Panc1 (cell line): ENCODE measurements around the gene EFNA5. TPM values are rescaled to one million over a fixed set of nuclear protein-coding genes. Genes with fewer than 3 reads are reported as not detected.
A peak's percentile ranks its signal among the peaks of the same experiment; 100 is the strongest.

Experiments used
- ATAC-seq: fragments of 200-7000 bp; cut with Tn5 transposase; 2 replicates; pipeline ENCODE4 v1.9.1; 2020; ENCODE audit warnings: mild to moderate bottlenecking, moderate library complexity
- BruUV-seq: library from RNA; stranded (reverse); fragments of 400-500 nt; replicated peaks from 2 replicates; lab custom pipeline; 2021; lab: Mats Ljungman, UMichigan
- CTCF ChIA-PET: fragments of 300-600 bp; sonication (Branson Sonifier 250); formaldehyde crosslinking; loops from one replicate; lab custom pipeline; 2022; ENCODE audit warnings: antibody characterized with exemption; lab: Charles Lee
- POLR2A ChIA-PET: fragments of 300-600 bp; sonication (Branson Sonifier 250); formaldehyde crosslinking; loops from one replicate; lab custom pipeline; 2022; ENCODE audit warnings: antibody characterized with exemption; lab: Charles Lee
- DNase-seq: peaks from one replicate; pipeline ENCODE4 v3.0.0-alpha.2; 2010; ENCODE audit warnings: low read depth, low spot score
- H3K27ac ChIP-seq: 2 replicates; pipeline ENCODE4 v1.5.1; 2011; ENCODE audit warnings: mild to moderate bottlenecking, low read length, inconsistent platforms
- H3K27me3 ChIP-seq: fragments of 200-500 bp; sonication (Bioruptor generic); 2 replicates; pipeline ENCODE4 v1.6.0; 2014; ENCODE audit warnings: low read length, inconsistent platforms; ENCODE audit not compliant: control insufficient read depth, insufficient read depth
- H3K36me3 ChIP-seq: fragments of 200-500 bp; sonication (Bioruptor generic); 2 replicates; pipeline ENCODE4 v1.5.1; 2014; ENCODE audit warnings: inconsistent platforms, mild to moderate bottlenecking, low read length, moderate library complexity; ENCODE audit not compliant: control insufficient read depth, insufficient read depth
- H3K4me1 ChIP-seq: 2 replicates; pipeline ENCODE4 v1.5.1; 2011; ENCODE audit warnings: inconsistent platforms, mild to moderate bottlenecking, low read length, moderate library complexity; ENCODE audit not compliant: control insufficient read depth, insufficient read depth
- H3K4me3 ChIP-seq, 2 experiments: 2 replicates each; pipeline ENCODE4 v1.5.1; 2011 to 2012; ENCODE audit warnings: low read depth in 2 of 2, low read length in 2 of 2, mild to moderate bottlenecking in 2 of 2, inconsistent platforms in 1 of 2, moderate library complexity in 1 of 2
- H3K9me3 ChIP-seq: fragments of 200-500 bp; sonication (Bioruptor generic); 2 replicates; pipeline ENCODE4 v1.5.1; 2014; ENCODE audit warnings: low read depth, mild to moderate bottlenecking, inconsistent platforms, low read length, moderate library complexity; ENCODE audit not compliant: control insufficient read depth, insufficient read depth
- POLR2AphosphoS5 ChIP-seq: IDR thresholded peaks from 2 replicates; pipeline ENCODE4 v1.6.1; 2012; ENCODE audit warnings: mild to moderate bottlenecking, low read depth, low read length, moderate library complexity
- SIN3A ChIP-seq: IDR thresholded peaks from 2 replicates; pipeline ENCODE4 v1.6.1; 2012; ENCODE audit warnings: low read depth, mild to moderate bottlenecking, low read length, moderate library complexity, borderline replicate concordance; ENCODE audit not compliant: insufficient read depth
- TCF7L2 ChIP-seq: IDR thresholded peaks from 2 replicates; pipeline ENCODE4 v1.6.1; 2011; ENCODE audit warnings: mild to moderate bottlenecking, low read depth, low read length, inconsistent platforms
- in situ Hi-C: cut with HindIII; loops from 2 replicates; pipeline ENCODE4 v1.10.0; 2016; ENCODE audit warnings: low sequenced_read_pairs, low pct_unique_long_range_greater_than_20kb
- intact Hi-C: fragments of 100-400 bp; cut with micrococcal nuclease; formaldehyde crosslinking; loops from one replicate; pipeline ENCODE4 v1.10.0; 2022; ENCODE audit not compliant: unreplicated experiment
- total RNA-seq: library from RNA; stranded (reverse); gene quantifications from one replicate; pipeline ENCODE4 v1.2.1, GENCODE V29; 2021; ENCODE audit not compliant: unreplicated experiment
- TF ChIP-seq, protein P1 (sequence below): fragments of 450-650 bp; IDR thresholded peaks from 2 replicates; pipeline ENCODE4 v1.5.1; 2017; ENCODE audit warnings: mild to moderate bottlenecking
- TF ChIP-seq, protein P2 (sequence below), 2 experiments: IDR thresholded peaks; 2 replicates each; pipeline ENCODE4 v1.6.1; 2011 to 2012; ENCODE audit warnings: low read depth in 2 of 2, control low read depth in 1 of 2, low read length in 1 of 2, mild to moderate bottlenecking in 1 of 2, moderate library complexity in 1 of 2; ENCODE audit not compliant: insufficient read depth in 1 of 2

The EFNA5 gene
- total RNA-seq, 1 experiment from 2014 or later: 30.5 TPM

DNA sequence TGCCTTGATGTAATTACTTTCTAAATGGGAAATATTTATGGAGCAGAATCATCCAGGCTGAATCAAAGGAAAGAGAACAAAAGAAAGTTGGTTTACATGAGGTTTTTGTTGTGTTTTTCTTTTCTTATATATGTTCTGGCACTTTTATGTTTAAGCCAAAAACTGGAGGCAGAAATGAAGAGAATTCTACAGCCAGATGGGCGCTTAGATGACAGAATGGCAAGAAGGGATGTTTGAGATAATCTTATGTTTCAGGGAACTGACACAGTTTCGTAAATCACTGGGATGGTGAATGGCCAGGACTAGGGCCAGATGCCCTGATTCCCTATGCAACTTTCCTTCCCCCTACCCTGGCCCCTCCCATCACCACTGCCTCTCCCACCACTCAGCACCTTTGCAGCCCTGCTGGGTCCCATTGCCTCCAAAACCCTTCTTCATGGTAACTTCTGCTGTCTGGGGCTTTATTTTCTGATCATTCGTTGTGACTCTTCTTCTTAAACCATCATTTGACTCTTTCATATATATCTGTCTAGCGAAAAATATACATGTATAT lies 111.8 kb downstream of the EFNA5 start:
- DNase-seq (no peak), ATAC-seq (no peak)
- ChIA-PET POLR2A (interaction anchor here (0.6 kb wide), 1 partner anchor 158 kb away, joined by 7 read pairs; no protein-coding TSS in a partner anchor), CTCF (interaction anchor here (0.7 kb wide), 1 partner anchor 390 kb away, joined by 5 read pairs; no protein-coding TSS in a partner anchor)
- BruUV-seq: no TSS peak
- no peaks in the 10 kb centered on the region for H3K9me3 ChIP-seq
- in situ Hi-C loops (no loop called here), intact Hi-C loops (no loop called here)
- H3K4me1 ChIP-seq: peaks cover 49% of the 10 kb centered on the region
- no peaks in the 10 kb centered on the region for H3K36me3 ChIP-seq
- no peak overlapping the region for H3K4me3 ChIP-seq
- H3K27me3 ChIP-seq: no peaks in the 10 kb centered on the region
- TF ChIP-seq POLR2AphosphoS5: no peak
- TF ChIP-seq TCF7L2: no peak
- TF ChIP-seq, protein P1, sequence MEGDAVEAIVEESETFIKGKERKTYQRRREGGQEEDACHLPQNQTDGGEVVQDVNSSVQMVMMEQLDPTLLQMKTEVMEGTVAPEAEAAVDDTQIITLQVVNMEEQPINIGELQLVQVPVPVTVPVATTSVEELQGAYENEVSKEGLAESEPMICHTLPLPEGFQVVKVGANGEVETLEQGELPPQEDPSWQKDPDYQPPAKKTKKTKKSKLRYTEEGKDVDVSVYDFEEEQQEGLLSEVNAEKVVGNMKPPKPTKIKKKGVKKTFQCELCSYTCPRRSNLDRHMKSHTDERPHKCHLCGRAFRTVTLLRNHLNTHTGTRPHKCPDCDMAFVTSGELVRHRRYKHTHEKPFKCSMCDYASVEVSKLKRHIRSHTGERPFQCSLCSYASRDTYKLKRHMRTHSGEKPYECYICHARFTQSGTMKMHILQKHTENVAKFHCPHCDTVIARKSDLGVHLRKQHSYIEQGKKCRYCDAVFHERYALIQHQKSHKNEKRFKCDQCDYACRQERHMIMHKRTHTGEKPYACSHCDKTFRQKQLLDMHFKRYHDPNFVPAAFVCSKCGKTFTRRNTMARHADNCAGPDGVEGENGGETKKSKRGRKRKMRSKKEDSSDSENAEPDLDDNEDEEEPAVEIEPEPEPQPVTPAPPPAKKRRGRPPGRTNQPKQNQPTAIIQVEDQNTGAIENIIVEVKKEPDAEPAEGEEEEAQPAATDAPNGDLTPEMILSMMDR: no peak
- TF ChIP-seq, protein P2, sequence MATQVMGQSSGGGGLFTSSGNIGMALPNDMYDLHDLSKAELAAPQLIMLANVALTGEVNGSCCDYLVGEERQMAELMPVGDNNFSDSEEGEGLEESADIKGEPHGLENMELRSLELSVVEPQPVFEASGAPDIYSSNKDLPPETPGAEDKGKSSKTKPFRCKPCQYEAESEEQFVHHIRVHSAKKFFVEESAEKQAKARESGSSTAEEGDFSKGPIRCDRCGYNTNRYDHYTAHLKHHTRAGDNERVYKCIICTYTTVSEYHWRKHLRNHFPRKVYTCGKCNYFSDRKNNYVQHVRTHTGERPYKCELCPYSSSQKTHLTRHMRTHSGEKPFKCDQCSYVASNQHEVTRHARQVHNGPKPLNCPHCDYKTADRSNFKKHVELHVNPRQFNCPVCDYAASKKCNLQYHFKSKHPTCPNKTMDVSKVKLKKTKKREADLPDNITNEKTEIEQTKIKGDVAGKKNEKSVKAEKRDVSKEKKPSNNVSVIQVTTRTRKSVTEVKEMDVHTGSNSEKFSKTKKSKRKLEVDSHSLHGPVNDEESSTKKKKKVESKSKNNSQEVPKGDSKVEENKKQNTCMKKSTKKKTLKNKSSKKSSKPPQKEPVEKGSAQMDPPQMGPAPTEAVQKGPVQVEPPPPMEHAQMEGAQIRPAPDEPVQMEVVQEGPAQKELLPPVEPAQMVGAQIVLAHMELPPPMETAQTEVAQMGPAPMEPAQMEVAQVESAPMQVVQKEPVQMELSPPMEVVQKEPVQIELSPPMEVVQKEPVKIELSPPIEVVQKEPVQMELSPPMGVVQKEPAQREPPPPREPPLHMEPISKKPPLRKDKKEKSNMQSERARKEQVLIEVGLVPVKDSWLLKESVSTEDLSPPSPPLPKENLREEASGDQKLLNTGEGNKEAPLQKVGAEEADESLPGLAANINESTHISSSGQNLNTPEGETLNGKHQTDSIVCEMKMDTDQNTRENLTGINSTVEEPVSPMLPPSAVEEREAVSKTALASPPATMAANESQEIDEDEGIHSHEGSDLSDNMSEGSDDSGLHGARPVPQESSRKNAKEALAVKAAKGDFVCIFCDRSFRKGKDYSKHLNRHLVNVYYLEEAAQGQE (IDR thresholded peaks at IDR 0.05; ENCODE audit: insufficient read depth in 1 of 2, low read depth in 2 of 2, low read length in 1 of 2): no peak
- TF ChIP-seq SIN3A: no peak
- H3K27ac ChIP-seq: peak overlapping the region; percentile 35; the same call in 1 of the 2 replicates

DNA sequence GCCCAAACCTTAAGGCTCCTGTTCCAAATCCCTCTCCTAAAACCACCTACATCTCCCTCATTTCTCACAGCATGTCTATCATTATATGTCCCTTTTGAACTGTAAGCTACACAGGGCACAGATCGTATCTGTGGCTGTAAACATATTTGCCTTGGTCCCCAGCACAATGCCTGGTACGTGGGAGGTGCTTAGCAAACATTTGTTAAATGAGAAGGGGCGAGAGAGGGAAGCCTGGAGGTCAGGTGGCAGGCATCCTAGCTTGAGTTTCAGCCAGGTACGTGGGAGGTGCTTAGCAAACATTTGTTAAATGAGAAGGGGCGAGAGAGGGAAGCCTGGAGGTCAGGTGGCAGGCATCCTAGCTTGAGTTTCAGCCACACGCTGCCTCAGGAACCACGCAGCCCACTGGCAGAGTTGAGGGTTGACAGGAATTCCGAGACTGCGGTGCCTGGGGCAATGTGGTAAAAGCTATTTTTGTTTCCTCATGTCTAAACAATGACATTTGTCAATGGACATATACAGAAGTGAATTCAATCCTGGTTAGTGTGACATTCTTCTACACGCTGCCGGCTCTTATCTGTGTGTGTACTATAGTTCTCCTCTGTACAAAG lies 113.6 kb downstream of the EFNA5 start:
- CTCF ChIA-PET: interaction anchor here (1.0 kb wide), 1 partner anchor 15 kb away, joined by 3 read pairs; no protein-coding TSS in a partner anchor
- H3K4me1 ChIP-seq: peaks cover 61% of the 10 kb centered on the region
- no TSS peak for BruUV-seq
- peak; percentile 85 for ATAC-seq
- H3K27me3 ChIP-seq: no peaks in the 10 kb centered on the region
- no peak for DNase-seq
- no peaks in the 10 kb centered on the region for H3K36me3 ChIP-seq
- POLR2A ChIA-PET: interaction anchor here (0.6 to 0.7 kb wide), 2 partner anchors 46 to 167 kb away, joined by 6 to 7 read pairs; no protein-coding TSS in a partner anchor
- intact Hi-C loops: no loop called here
- TF ChIP-seq, protein P2 (IDR thresholded peaks at IDR 0.05; ENCODE audit: insufficient read depth in 1 of 2, low read depth in 2 of 2, low read length in 1 of 2): no peak
- TF ChIP-seq SIN3A: 0 out of 2 replicates have a peak, but pooled peaks have one; percentile 41
- TF ChIP-seq POLR2AphosphoS5: peak; percentile 57; the same call in 1 of the 2 replicates
- TF ChIP-seq TCF7L2: peak; percentile 48; the same call in 1 of the 2 replicates
- in situ Hi-C loops: no loop called here
- H3K9me3 ChIP-seq: no peaks in the 10 kb centered on the region
- H3K4me3 ChIP-seq: peak overlapping the region in 1 of 2 experiments; percentile 25; a peak in 2 of 4 replicates
- peak overlapping the region; percentile 75 for H3K27ac ChIP-seq
